Thymus (tissue), 11 donors: ENCODE results near the gene CD1B. TPM values are rescaled to one million over a fixed set of nuclear protein-coding genes. Genes with fewer than 3 reads are reported as not detected.
A peak's percentile ranks its signal among the peaks of the same experiment; 100 is the strongest.
"Not testable (repeated sequence)": the region's sequence is repeated elsewhere in the genome, so short reads cannot be mapped to it uniquely, and the experiment has no call there.

Source experiments
- DNase-seq, 9 donors: peaks; one replicate each; pipeline ENCODE4 v3.0.0-alpha.2; 2013; ENCODE audit warnings: low spot score in 9 of 9, low read depth in 6 of 9, missing footprints in 1 of 9
- H3K27ac ChIP-seq, 2 donors: one replicate each; pipeline ENCODE4 v1.5.1; 2013; ENCODE audit warnings: control low read depth in 1 of 2, low read depth in 1 of 2, low read length in 1 of 2, mild to moderate bottlenecking in 1 of 2, moderate library complexity in 1 of 2
- H3K27me3 ChIP-seq, 2 donors: one replicate each; pipeline ENCODE4 v1.5.1; 2013; ENCODE audit warnings: low read length in 1 of 2; ENCODE audit not compliant: control insufficient read depth in 2 of 2, insufficient read depth in 1 of 2
- H3K36me3 ChIP-seq, 2 donors: one replicate each; pipeline ENCODE4 v1.5.1; 2013; ENCODE audit warnings: low read length in 1 of 2, mild to moderate bottlenecking in 1 of 2, moderate library complexity in 1 of 2; ENCODE audit not compliant: control insufficient read depth in 2 of 2, insufficient read depth in 2 of 2
- H3K4me1 ChIP-seq, 2 donors: one replicate each; pipeline ENCODE4 v1.5.1; 2013; ENCODE audit warnings: low read length in 2 of 2; ENCODE audit not compliant: control insufficient read depth in 2 of 2, insufficient read depth in 2 of 2
- H3K4me3 ChIP-seq, 2 donors: one replicate each; pipeline ENCODE4 v1.5.1; 2013; ENCODE audit warnings: low read length in 2 of 2, control low read depth in 1 of 2, mild to moderate bottlenecking in 1 of 2
- H3K9me3 ChIP-seq, 2 donors: one replicate each; pipeline ENCODE4 v1.5.1; 2013; ENCODE audit warnings: low read length in 1 of 2, mild to moderate bottlenecking in 1 of 2; ENCODE audit not compliant: control insufficient read depth in 2 of 2, insufficient read depth in 1 of 2
- WGBS: extraction: QIAGEN DNeasy Blood & Tissue Kit; methylation state at CpG from one replicate; pipeline ENCODE4 v1.1.7; 2013; 5-methylcytosine and 5-hydroxymethylcytosine counted together
- polyA plus RNA-seq: library from polyadenylated mRNA; stranded (reverse); fragments of 200-250 nt; gene quantifications from one replicate; pipeline ENCODE4 v1.2.3, GENCODE V29; 2013
- total RNA-seq: library from RNA; stranded (reverse); fragments of 120-200 nt; gene quantifications from one replicate; pipeline ENCODE4 v1.2.4, GENCODE V29; 2013
- donor health status: healthy.

CD1B gene
- total and polyA plus RNA-seq, 2 donors, result 44.2 to 456 TPM

- peaks cover 8 to 42% of the 10 kb centered on the region in 2 donors for H3K4me1 ChIP-seq
- DNase-seq, result peak in 2 of 9 donors; percentile 25 to 28
- 29% methylated on average over 1 of the region's 1 CpG for WGBS
- peak overlapping the region; percentile 76 to 82 for H3K4me3 ChIP-seq
- no peaks in the 10 kb centered on the region for H3K9me3 ChIP-seq
- no peaks in the 10 kb centered on the region for H3K27me3 ChIP-seq
- peaks cover 0 to 26% of the 10 kb centered on the region in 2 donors for H3K36me3 ChIP-seq
- H3K27ac ChIP-seq, result peak overlapping the region; percentile 72 to 95
Observed at GRCh38 chr1:158357441-158357840, 26.1 kb upstream of the CD1B start.

- H3K27me3 ChIP-seq, result no peaks in the 10 kb centered on the region
- H3K27ac ChIP-seq, result peak overlapping the region; percentile 22 to 95
- H3K9me3 ChIP-seq, result no peaks in the 10 kb centered on the region
- H3K4me1 ChIP-seq, result peaks cover 6 to 38% of the 10 kb centered on the region in 2 donors
- WGBS, result 11% methylated on average over 3 of the region's 3 CpGs
- peaks cover 0 to 26% of the 10 kb centered on the region in 2 donors for H3K36me3 ChIP-seq
- H3K4me3 ChIP-seq, result peak overlapping the region; percentile 76 to 82
- peak in 4 of 9 donors; percentile 47 to 77 (median 54) for DNase-seq
Observed at GRCh38 chr1:158356616-158357015, 25.3 kb upstream of the CD1B start.

- Histone ChIP-seq H3K27me3 (no peaks in the 10 kb centered on the region), H3K9me3 (peaks cover 0 to 4% of the 10 kb centered on the region in 2 donors), H3K4me1 (peaks cover 6 to 38% of the 10 kb centered on the region in 2 donors), H3K27ac (peak overlapping the region; percentile 92 to 95), H3K36me3 (peaks cover 0 to 26% of the 10 kb centered on the region in 2 donors), H3K4me3 (peak overlapping the region; percentile 76 to 82)
- DNase-seq, result peak in 3 of 9 donors; percentile 32 to 52 (median 38)
- WGBS, result 25% methylated on average over 10 of the region's 10 CpGs
Observed at GRCh38 chr1:158355773-158356285, 24.5 kb upstream of the CD1B start.

GRCh38 chr1:158354255-158354654, 22.9 kb upstream of the CD1B start:
- H3K36me3 ChIP-seq, result peaks cover 0 to 24% of the 10 kb centered on the region in 2 donors
- peaks cover 0 to 6% of the 10 kb centered on the region in 2 donors for H3K9me3 ChIP-seq
- H3K27ac ChIP-seq, result peak overlapping the region; percentile 90 to 95
- H3K4me3 ChIP-seq, result peak overlapping the region; percentile 76 to 82
- no peaks in the 10 kb centered on the region for H3K27me3 ChIP-seq
- WGBS, result 32% methylated on average over 2 of the region's 2 CpGs
- H3K4me1 ChIP-seq, result peaks cover 6 to 32% of the 10 kb centered on the region in 2 donors
- peak in 3 of 9 donors; percentile 45 to 68 (median 49) for DNase-seq

- 7% methylated on average over 6 of the region's 6 CpGs for WGBS
- Histone ChIP-seq H3K4me1 (peaks cover 2 to 26% of the 10 kb centered on the region in 2 donors), H3K36me3 (peaks cover 0 to 16% of the 10 kb centered on the region in 2 donors), H3K27ac (peak within 1 kb of the TSS; percentile 90 to 95), H3K4me3 (peak within 1 kb of the TSS; percentile 76 to 82), H3K9me3 (peaks cover 0 to 11% of the 10 kb centered on the region in 2 donors), H3K27me3 (no peaks in the 10 kb centered on the region)
- DNase-seq, result peak in 6 of 9 donors; percentile 55 to 78 (median 58)
Observed at GRCh38 chr1:158353303-158354075, 22.2 kb upstream of the CD1B start, which contains the start of gene CD1E. TSS of gene CD1E (plus strand) at chr1:158353894. CDS start at chr1:158353989, 95 bp downstream.

- peaks cover 0 to 16% of the 10 kb centered on the region in 2 donors for H3K4me1 ChIP-seq
- 98% methylated on average over 24 of the region's 24 CpGs for WGBS
- H3K4me3 ChIP-seq, H3K27me3 ChIP-seq, H3K27ac ChIP-seq, DNase-seq, H3K36me3 ChIP-seq: not testable (repeated sequence)
- H3K9me3 ChIP-seq, result peaks cover 0 to 11% of the 10 kb centered on the region in 2 donors
Observed at GRCh38 chr1:158348946-158349345, 17.6 kb upstream of the CD1B start.

- H3K4me3 ChIP-seq, DNase-seq: not testable (repeated sequence)
- 84% methylated on average over 7 of the region's 7 CpGs for WGBS
Observed at GRCh38 chr1:158336413-158336812, 5.1 kb upstream of the CD1B start.

GRCh38 chr1:158335213-158335532, 3.8 kb upstream of the CD1B start:
- Histone ChIP-seq H3K4me1 (peaks cover 10 to 22% of the 10 kb centered on the region in 2 donors), H3K27ac (peak overlapping the region; percentile 69 to 98), H3K36me3 (no peaks in the 10 kb centered on the region), H3K9me3 (peaks cover 1 to 14% of the 10 kb centered on the region in 2 donors), H3K27me3 (no peaks in the 10 kb centered on the region), H3K4me3 (no peak overlapping the region)
- DNase-seq, result no peak

More at GRCh38 chr1:158336413-158336812, 5.1 kb upstream of the CD1B start:
- H3K4me1 ChIP-seq, result peaks cover 5 to 22% of the 10 kb centered on the region in 2 donors
- H3K27ac ChIP-seq, H3K36me3 ChIP-seq, H3K27me3 ChIP-seq: not testable (repeated sequence)
- H3K9me3 ChIP-seq, result peaks cover 1 to 14% of the 10 kb centered on the region in 2 donors
